ENCODE data around the gene IQGAP2. TPM values are rescaled to one million over a fixed set of nuclear protein-coding genes. Genes with fewer than 3 reads are reported as not detected.
A peak's percentile ranks its signal among the peaks of the same experiment; 100 is the strongest.

The IQGAP2 gene
- total and polyA plus RNA-seq, 9 of the 15 experiments (the other 6 are each of a cell fraction or from before 2014, with no cell fraction given) = 8.7 to 23.2 (median 17.4) TPM

- TF ChIP-seq ZNF592 (IDR thresholded peaks at IDR 0.05) (0 out of 2 replicates have a peak, but pooled peaks have one; percentile 38), MAFK (IDR thresholded peaks at IDR 0.05; ENCODE audit: low read length) (0 out of 2 replicates have a peak, but pooled peaks have one; percentile 9), SIN3B (IDR thresholded peaks at IDR 0.05; ENCODE audit: low read depth) (no peak), ARID1B (IDR thresholded peaks at IDR 0.05) (0 out of 2 replicates have a peak, but pooled peaks have one; percentile 13), SREBF2 (CRISPR knock-in tag; IDR thresholded peaks at IDR 0.05) (no peak), CXXC5 (CRISPR knock-in tag; IDR thresholded peaks at IDR 0.05) (0 out of 2 replicates have a peak, but pooled peaks have one; percentile 12), COPS2 (conservative IDR thresholded peaks at IDR 0.05) (no peak), ZNF707 (CRISPR knock-in tag; conservative IDR thresholded peaks at IDR 0.05) (no peak), ZBTB12 (CRISPR knock-in tag; IDR thresholded peaks at IDR 0.05) (0 out of 2 replicates have a peak, but pooled peaks have one; percentile 41), ZNF143 (CRISPR knock-in tag; IDR thresholded peaks at IDR 0.05) (peak; percentile 68), RBBP5 (IDR thresholded peaks at IDR 0.05; ENCODE audit: borderline replicate concordance, insufficient read depth, low read length, poor library complexity, severe bottlenecking) (no peak), DMBX1 (CRISPR knock-in tag; IDR thresholded peaks at IDR 0.05; ENCODE audit: borderline replicate concordance) (peak; percentile 34; the same call in 1 of the 2 replicates), PCBP1 (IDR thresholded peaks at IDR 0.05; ENCODE audit: low read depth, low read length, poor library complexity, severe bottlenecking) (no peak), TARDBP (IDR thresholded peaks at IDR 0.05) (peak; percentile 36; the same call in 1 of the 2 replicates), KHSRP (IDR thresholded peaks at IDR 0.05) (no peak), EP400 (IDR thresholded peaks at IDR 0.05) (no peak), CEBPG (CRISPR knock-in tag; IDR thresholded peaks at IDR 0.05) (no peak), CEBPG (tag; conservative IDR thresholded peaks at IDR 0.05 in 1 of 2, IDR thresholded peaks at IDR 0.05 in 1 of 2) (peak in 1 of 2 experiments; percentile 23; a peak in 1 of 4 replicates)
- TF ChIP-seq, protein P1, sequence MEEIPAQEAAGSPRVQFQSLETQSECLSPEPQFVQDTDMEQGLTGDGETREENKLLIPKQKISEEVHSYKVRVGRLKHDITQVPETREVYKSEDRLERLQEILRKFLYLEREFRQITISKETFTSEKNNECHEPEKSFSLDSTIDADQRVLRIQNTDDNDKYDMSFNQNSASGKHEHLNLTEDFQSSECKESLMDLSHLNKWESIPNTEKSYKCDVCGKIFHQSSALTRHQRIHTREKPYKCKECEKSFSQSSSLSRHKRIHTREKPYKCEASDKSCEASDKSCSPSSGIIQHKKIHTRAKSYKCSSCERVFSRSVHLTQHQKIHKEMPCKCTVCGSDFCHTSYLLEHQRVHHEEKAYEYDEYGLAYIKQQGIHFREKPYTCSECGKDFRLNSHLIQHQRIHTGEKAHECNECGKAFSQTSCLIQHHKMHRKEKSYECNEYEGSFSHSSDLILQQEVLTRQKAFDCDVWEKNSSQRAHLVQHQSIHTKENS (CRISPR knock-in tag; IDR thresholded peaks at IDR 0.05) = no peak
- TF ChIP-seq, protein P2, sequence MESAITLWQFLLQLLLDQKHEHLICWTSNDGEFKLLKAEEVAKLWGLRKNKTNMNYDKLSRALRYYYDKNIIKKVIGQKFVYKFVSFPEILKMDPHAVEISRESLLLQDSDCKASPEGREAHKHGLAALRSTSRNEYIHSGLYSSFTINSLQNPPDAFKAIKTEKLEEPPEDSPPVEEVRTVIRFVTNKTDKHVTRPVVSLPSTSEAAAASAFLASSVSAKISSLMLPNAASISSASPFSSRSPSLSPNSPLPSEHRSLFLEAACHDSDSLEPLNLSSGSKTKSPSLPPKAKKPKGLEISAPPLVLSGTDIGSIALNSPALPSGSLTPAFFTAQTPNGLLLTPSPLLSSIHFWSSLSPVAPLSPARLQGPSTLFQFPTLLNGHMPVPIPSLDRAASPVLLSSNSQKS (CRISPR knock-in tag; IDR thresholded peaks at IDR 0.05) = no peak
Observed at GRCh38 chr5:76608833-76609232, 205.7 kb downstream of the IQGAP2 start (continued).
